Keratinocyte (primary cell): ENCODE results near the gene ITPKC. TPM values are rescaled to one million over a fixed set of nuclear protein-coding genes. Genes with fewer than 3 reads are reported as not detected.

Experiments
- DNase-seq: peaks from one replicate; pipeline ENCODE4 v3.0.0-alpha.2; 2011; ENCODE audit warnings: low read depth, missing footprints, low spot score
- FAIRE-seq: peaks from 2 replicates; lab custom pipeline; 2011; peaks lifted over from hg19 to GRCh38; lab: Jason Lieb, UNC
- H2AFZ ChIP-seq: 2 replicates; pipeline ENCODE4 v1.6.0; 2012; ENCODE audit warnings: low read length, control low read depth, inconsistent platforms; ENCODE audit not compliant: control insufficient read depth
- H3K27ac ChIP-seq: 2 replicates; pipeline ENCODE4 v1.5.1; 2011; ENCODE audit warnings: low read length; ENCODE audit not compliant: control insufficient read depth, insufficient read depth
- H3K27me3 ChIP-seq: 3 replicates; pipeline ENCODE4 v1.6.0; 2011; ENCODE audit warnings: low read length; ENCODE audit not compliant: control insufficient read depth, insufficient read depth; ENCODE audit errors: extremely low read depth
- H3K36me3 ChIP-seq, 2 experiments: 2 replicates in 1 of 2; 3 replicates in 1 of 2; pipeline ENCODE4 v1.5.1; 2011; ENCODE audit warnings: low read length in 2 of 2, mild to moderate bottlenecking in 1 of 2; ENCODE audit not compliant: control insufficient read depth in 2 of 2, insufficient read depth in 2 of 2; ENCODE audit errors: extremely low read depth in 1 of 2
- H3K4me1 ChIP-seq: 3 replicates; pipeline ENCODE4 v1.5.1; 2011; ENCODE audit warnings: low read length; ENCODE audit not compliant: control insufficient read depth, insufficient read depth; ENCODE audit errors: extremely low read depth
- H3K4me2 ChIP-seq: 3 replicates; pipeline ENCODE4 v1.6.0; 2011; ENCODE audit warnings: low read depth, low read length; ENCODE audit not compliant: control insufficient read depth, insufficient read depth; ENCODE audit errors: extremely low read depth
- H3K4me3 ChIP-seq, 3 experiments: fragments of 200-600 bp in 1 of 3; sonication (generic) in 1 of 3; 2 replicates in 2 of 3; 3 replicates in 1 of 3; pipeline ENCODE4 v1.5.1; 2011 to 2016; ENCODE audit warnings: low read length in 3 of 3, mild to moderate bottlenecking in 3 of 3, control low read depth in 2 of 3, inconsistent platforms in 1 of 3, low read depth in 1 of 3, mixed read lengths in 1 of 3, mixed run types in 1 of 3, moderate library complexity in 1 of 3; ENCODE audit not compliant: control insufficient read depth in 2 of 3, insufficient read depth in 2 of 3; ENCODE audit errors: extremely low read depth in 1 of 3
- H3K79me2 ChIP-seq: 2 replicates; pipeline ENCODE4 v1.6.0; 2012; ENCODE audit warnings: low read length; ENCODE audit not compliant: control insufficient read depth, insufficient read depth
- H3K9ac ChIP-seq: 3 replicates; pipeline ENCODE4 v1.6.0; 2011; ENCODE audit warnings: low read length; ENCODE audit not compliant: control insufficient read depth, insufficient read depth; ENCODE audit errors: extremely low read depth
- H3K9me1 ChIP-seq: 3 replicates; pipeline ENCODE4 v1.6.0; 2011; ENCODE audit warnings: low read length; ENCODE audit not compliant: control insufficient read depth, insufficient read depth; ENCODE audit errors: extremely low read depth
- H3K9me3 ChIP-seq: 2 replicates; pipeline ENCODE4 v1.5.1; 2012; ENCODE audit warnings: low read depth, low read length; ENCODE audit not compliant: control insufficient read depth
- H4K20me1 ChIP-seq: 3 replicates; pipeline ENCODE4 v1.6.0; 2011; ENCODE audit warnings: low read length; ENCODE audit not compliant: control insufficient read depth, insufficient read depth; ENCODE audit errors: extremely low read depth
- CTCF ChIP-seq, 3 experiments: IDR thresholded peaks in 1 of 3; conservative IDR thresholded peaks in 1 of 3; optimal IDR thresholded peaks in 1 of 3; 2 replicates in 2 of 3; 3 replicates in 1 of 3; pipeline versions ENCODE3 to v1.5.1; 2011; ENCODE audit warnings: low read length in 3 of 3, mild to moderate bottlenecking in 3 of 3, moderate library complexity in 2 of 3, control low read depth in 1 of 3, inconsistent platforms in 1 of 3; ENCODE audit not compliant: insufficient read depth in 2 of 3; ENCODE audit errors: extremely low read depth in 1 of 3
- EZH2 ChIP-seq: IDR thresholded peaks from one replicate; pipeline ENCODE4 v1.6.1; 2012; ENCODE audit warnings: inconsistent platforms, mild to moderate bottlenecking, low read length, moderate library complexity
- dilution Hi-C: fragments of 300-500 bp; cut with MboI; formaldehyde crosslinking; loops from one replicate; pipeline ENCODE4 v1.7.0; 2020; ENCODE audit warnings: low sequenced_read_pairs; ENCODE audit not compliant: extremely low pct_ligation_motif_present
- polyA plus RNA-seq, 5 experiments: library from polyadenylated mRNA; depleted of rRNA in 3 of 5; stranded (reverse) in 3 of 5; stranded (forward) in 1 of 5; unstranded in 1 of 5; fragments of >200 nt; gene quantifications; 1 replicate in 1 of 5; 2 replicates in 3 of 5; 3 replicates in 1 of 5; pipeline versions ENCODE4 v1.2.1 to v1.2.3, GENCODE V29; 2011 to 2012; ENCODE audit warnings: missing spikeins in 2 of 5, low read depth in 1 of 5, low replicate concordance in 1 of 5

Gene ITPKC
- polyA plus RNA-seq, 1 donor (not counting 4 experiments of a cell fraction or from before 2014, with no cell fraction given) = 17.2 TPM

GRCh38 chr19:40668991-40669614 lies 47.8 kb upstream of the ITPKC start:
- no peak overlapping the region for H3K9ac ChIP-seq
- H3K27me3 ChIP-seq = no peaks in the 10 kb centered on the region
- H3K4me1 ChIP-seq = peaks cover 12% of the 10 kb centered on the region
- no peaks in the 10 kb centered on the region for H3K79me2 ChIP-seq
- no peaks in the 10 kb centered on the region for H3K9me1 ChIP-seq
- TF ChIP-seq CTCF (optimal IDR thresholded peaks at IDR 0.05 in 1 of 3, IDR thresholded peaks at IDR 0.05 in 1 of 3, conservative IDR thresholded peaks at IDR 0.05 in 1 of 3; ENCODE audit: extremely low read depth in 1 of 3, insufficient read depth in 2 of 3, low read length in 3 of 3) (no peak), EZH2 (no peak)
- no peaks in the 10 kb centered on the region for H4K20me1 ChIP-seq
- dilution Hi-C loops = no loop called here
- no peak overlapping the region for H3K4me3 ChIP-seq
- no peak overlapping the region for H3K4me2 ChIP-seq
- FAIRE-seq = no peak
- H3K27ac ChIP-seq = no peak overlapping the region
- no peak for DNase-seq
- peaks cover 30 to 38% of the 10 kb centered on the region in 2 experiments for H3K36me3 ChIP-seq
- no peak overlapping the region for H2AFZ ChIP-seq
- peaks cover 3% of the 10 kb centered on the region for H3K9me3 ChIP-seq

GRCh38 chr19:40671404-40671803 lies 45.5 kb upstream of the ITPKC start:
- no peak overlapping the region for H3K27ac ChIP-seq
- peaks cover 3% of the 10 kb centered on the region for H3K9me3 ChIP-seq
- peaks cover 33 to 38% of the 10 kb centered on the region in 2 experiments for H3K36me3 ChIP-seq
- H3K9me1 ChIP-seq = no peaks in the 10 kb centered on the region
- H3K79me2 ChIP-seq = no peaks in the 10 kb centered on the region
- no peaks in the 10 kb centered on the region for H3K27me3 ChIP-seq
- no peak overlapping the region for H3K9ac ChIP-seq
- DNase-seq (no peak), FAIRE-seq (no peak)
- H3K4me1 ChIP-seq = peaks cover 6% of the 10 kb centered on the region
- dilution Hi-C loops = no loop called here
- TF ChIP-seq EZH2 (no peak), CTCF (optimal IDR thresholded peaks at IDR 0.05 in 1 of 3, IDR thresholded peaks at IDR 0.05 in 1 of 3, conservative IDR thresholded peaks at IDR 0.05 in 1 of 3; ENCODE audit: extremely low read depth in 1 of 3, insufficient read depth in 2 of 3, low read length in 3 of 3) (no peak)
- H3K4me2 ChIP-seq = no peak overlapping the region
- no peaks in the 10 kb centered on the region for H4K20me1 ChIP-seq
- no peak overlapping the region for H2AFZ ChIP-seq
- no peak overlapping the region for H3K4me3 ChIP-seq
